GM18508 (cell line): ENCODE results near the gene SRRM4.

Source experiments
- ATAC-seq: cut with Tn5 transposase; IDR thresholded peaks from one replicate; pipeline ENCODE4 v1.9.1; 2021; ENCODE audit warnings: moderate number of reproducible peaks; ENCODE audit not compliant: insufficient read depth, unreplicated experiment

Gene SRRM4

DNA sequence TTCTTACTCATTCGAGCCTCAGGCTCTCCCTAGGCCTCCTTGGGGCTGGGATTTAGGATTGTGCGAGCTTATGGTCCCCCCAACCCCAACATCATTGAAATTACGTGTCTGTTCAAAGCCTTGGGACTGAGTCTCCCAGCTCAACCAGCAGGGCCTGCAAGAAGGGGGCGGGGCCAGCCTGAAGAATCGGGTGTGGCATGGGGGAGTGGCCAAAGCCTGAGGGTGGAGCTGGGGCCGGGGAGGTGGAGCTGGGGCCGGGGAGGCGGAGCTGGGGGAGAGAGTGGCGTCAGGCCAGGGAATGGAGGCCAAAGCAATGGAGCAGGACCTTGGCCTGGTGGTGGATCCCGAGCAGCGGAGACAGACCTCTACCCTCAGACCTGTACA, 173.1 kb downstream of the SRRM4 start:
- ATAC-seq = no peak

DNA sequence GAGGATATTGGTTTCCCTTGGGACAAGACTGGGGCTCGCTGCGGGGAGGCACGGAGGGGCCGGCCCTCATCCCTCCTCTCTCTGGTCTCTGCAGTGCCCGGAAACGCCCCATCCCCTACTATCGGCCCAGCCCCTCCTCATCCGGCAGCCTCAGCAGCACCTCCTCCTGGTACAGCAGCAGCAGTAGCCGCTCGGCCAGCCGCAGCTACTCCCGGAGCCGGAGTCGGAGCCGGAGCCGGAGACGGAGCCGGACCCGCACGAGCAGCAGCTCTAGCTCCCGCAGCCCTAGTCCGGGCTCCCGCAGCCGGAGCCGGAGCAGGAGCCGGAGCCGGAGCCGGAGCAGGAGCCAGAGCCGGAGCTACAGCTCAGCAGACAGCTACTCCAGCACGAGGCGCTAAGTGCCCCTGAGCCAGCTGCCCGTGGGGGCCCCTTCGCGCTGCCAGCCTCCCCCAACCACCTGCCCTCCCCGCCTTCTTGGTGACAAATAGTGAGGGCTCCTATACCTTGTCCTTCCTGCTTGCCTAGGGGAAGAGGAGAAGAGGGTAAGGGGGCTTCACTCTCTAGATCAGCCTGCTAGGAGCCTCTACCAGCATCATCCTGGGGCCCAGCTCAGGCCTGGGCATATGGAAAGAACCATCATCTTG, 175.2 kb downstream of the SRRM4 start:
- ATAC-seq = no peak

DNA sequence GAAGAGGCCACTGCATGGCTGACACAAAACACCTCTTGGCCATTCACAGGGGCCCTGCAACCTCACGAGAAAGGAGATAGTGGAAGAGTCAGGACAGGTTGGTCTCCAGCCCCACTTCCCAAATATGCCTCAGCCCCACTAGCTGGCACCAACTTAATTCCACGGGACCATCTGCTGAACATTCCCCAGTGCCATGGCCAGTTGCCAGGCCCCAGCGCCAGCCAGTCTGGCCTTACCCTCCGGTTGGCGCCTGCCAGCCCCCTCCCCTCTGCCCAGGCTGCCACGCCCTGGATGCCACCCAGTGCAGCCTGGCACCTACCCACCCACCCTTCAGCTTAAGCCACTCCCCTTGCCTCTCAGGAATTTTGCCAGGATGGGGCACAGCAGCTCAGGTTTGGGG, 176.2 kb downstream of the SRRM4 start:
- ATAC-seq = no peak

DNA sequence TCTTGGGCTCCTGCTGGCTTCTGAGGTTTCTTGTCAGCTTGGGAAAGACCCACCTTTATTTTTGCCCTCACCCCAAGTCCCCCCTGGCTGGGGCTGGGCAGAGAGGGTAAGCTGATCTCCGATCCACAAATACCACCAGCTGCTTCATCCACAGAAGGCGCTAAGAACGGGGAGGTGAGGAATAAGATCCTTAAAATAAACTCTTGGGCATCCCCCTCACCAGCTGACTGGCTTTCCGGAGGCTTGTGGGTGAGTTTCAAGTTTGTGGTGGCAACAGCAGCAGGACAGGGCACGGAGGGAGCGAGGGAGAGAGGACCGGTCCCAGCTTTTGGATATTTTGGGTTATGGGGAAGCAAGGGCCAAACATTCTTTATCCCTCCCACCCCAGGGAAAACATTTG, 176.6 kb downstream of the SRRM4 start:
- ATAC-seq = no peak

DNA sequence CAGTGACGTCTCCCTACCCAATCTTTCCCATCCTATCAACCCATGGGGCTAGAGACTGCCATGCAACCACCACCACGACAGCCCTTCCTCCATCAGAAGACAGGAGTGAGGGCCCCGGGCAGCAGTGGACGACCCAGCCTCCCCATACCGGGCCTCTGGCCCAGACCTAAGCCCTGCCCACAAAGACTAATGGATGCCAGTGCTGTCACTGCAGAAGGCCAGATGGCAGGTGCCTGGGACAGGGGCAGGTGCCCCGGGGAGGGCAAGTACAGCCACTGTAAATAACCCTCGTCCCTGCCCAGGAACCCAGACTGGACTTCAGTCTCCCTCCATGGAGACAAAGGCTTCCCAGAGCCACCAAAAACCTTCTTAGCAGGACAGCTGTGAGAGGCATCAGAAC, 177.1 kb downstream of the SRRM4 start:
- no peak for ATAC-seq

DNA sequence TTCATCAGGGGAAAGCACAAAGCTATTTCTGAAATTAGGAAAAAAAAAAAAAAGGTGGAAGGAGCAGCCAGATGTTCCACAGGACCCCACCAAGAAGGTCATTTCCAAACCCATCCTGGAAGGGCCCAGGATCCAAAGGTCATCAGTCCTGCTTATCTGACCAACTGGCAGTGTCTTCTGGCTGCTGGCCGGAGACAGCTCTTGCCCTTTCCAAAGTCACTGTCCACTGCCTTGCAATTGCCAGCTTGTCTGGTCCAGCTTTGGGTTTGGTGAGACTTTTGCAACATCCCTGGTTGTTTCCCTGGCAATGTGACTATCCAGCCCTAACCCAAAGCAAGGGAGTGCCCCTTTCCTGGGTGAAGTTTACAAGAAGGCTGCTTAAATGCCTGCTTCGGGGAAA, 178.5 kb downstream of the SRRM4 start:
- no peak for ATAC-seq

DNA sequence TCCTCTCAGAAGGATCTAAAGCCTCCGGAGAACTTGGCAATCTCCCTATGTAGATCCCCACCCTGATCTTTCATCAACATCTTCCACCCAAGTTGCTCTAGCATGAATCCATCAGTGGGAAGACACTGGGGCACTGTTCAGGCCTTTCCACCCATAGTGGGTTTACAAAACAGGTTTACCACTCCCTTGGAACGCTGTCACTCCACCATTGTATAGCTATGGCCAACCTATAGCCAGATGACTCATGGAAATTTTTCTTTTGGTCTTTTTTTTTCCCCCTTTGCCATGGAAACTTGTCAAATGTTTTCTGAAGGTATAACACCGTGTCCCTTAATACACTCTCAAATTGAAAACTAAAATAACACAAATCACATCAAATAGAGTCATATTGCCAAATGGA, 186.6 kb downstream of the SRRM4 start:
- no peak for ATAC-seq

DNA sequence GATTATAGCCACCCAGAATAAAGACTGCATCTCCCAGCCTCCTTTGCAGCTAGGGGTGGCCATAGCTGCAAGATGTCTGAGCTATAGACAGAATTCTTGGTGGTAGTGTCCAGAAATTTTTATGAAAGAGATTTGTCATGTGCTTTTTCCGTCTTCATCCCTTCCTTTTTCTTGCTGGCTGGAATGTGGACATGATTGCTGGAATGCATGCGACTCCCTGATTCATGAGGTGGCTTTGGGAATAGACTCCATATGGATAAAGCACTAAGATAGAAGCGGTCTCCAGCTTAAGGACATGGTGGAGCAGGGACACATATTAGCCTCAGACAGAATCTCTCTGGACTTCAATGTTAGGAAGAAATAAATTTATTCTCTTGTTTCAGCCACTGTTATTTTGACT, 187.4 kb downstream of the SRRM4 start:
- ATAC-seq = no peak

DNA sequence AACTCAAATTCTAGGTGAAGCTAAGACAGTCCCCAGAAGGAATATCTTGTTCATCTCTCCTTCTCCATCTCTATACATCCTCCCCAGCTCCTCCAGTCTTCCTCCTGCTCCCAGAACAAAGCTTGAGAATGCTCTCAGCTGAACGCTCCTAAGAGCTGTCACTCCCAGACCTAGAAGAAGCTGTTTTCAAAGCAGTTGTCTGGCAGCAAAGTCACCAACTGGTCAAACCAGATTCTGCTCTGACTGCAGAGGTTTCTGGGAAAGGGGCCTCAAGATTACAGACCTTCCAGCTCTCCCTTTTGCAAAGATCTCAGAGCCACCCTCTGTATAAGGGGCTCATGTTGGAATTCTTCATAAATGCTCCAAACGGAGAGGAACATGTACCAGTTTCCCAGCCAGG, 187.8 kb downstream of the SRRM4 start:
- ATAC-seq = no peak

DNA sequence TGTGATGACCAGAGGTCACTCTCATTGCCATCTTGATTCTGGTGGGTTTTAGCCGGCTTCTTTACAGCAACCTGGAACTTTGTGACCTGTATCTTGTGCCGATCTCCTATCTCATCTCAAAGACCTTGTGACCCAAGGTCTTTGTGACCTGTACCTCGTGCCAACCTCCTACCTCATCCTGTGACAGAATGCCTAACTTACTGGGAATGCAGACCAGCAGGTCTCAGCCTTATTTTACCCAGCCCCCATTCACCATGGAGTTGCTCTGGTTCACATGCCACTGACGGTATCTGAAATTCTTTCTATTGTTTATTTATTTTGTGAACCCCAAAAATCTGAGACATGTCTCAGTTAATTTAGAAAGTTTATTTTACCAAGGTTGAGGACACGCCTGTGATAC, 189.9 kb downstream of the SRRM4 start:
- ATAC-seq = no peak

DNA sequence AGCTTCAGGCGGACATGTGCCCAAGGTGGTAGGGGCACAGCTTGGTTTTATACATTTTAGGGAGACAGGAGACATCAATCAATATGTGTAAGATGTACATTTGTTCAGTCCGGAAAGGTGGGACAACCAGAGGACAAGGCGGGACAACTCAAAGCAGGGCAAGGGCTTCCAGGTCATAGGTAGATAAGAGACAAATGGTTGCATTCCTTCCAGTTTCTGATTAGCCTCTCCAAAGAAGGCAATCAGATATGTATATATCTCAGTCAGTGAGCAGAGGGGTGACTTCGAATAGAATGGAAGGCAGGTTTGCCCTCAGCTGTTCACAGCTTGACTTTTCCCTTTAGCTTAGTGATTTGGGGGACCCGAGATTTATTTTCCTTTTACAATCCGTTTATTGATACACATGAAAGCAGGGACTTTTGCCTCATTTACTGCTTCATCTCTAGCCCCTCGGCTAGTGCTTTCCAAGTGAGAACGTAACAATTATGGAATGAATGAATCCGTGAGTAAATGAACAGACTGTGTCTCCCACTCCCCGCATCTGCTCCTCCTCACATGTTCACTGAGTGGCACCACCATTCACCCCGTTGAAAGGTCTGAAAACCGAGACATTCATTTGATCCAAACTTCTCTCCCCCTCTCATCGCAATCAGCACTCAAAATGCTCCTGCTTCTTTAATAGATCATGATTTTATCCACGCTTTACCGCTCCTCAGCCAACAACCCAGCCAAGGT, 190.5 kb downstream of the SRRM4 start:
- no peak for ATAC-seq

DNA sequence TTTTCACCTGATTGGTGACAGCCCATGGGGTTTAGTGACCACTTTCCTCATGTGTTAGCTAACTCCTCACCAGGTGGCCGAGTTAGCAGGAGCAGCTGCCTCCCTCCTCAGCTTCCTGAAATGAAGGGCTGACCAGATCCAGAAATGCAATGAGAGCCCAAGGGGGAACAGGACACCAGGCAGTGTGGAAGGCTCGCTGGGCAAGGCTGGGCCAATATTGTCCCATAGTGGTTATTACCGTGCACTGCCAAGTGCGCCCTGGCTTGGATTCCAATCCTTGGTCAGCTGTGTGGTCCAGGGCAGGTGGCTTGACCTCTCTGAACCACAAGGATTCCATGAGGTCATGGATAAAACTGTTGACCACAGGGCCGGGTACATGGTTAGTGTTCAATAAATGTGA, 193.7 kb downstream of the SRRM4 start:
- no peak for ATAC-seq

DNA sequence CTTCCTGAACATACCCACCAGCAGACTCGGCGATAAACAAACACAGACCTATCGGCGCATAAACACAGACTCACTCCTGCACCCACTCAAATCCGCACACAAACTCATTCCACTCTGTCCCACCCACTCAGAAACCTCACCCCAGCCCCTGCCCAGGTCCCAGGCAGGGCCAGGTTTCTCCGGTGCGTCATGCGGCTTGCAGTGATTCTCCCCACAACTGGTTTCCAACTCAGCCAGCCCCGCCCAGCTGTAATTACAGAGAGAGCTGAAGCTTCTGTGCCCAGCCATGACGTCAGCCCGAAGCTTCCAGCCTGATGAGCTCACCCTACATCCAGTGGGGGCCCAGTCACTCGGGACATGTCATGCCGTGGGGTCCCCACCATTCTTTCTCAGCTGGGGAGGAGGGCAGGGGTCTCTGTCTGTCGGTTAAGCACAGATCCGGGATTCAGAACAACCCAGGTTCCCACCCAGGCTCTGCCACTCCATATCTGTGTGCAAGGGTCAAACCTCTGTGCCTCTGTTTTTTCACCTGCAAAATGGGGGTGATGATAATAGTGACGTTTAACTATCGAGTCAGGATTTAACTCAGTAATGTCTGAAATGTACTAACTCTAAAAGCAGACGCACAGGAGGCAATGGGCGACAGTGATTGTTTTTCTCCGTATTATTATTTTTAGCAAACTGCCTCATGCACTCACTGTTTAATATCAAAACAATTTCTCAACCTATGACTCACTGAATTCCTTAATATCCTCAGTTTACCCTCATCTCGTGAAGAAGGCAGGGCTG, 195.1 kb downstream of the SRRM4 start:
- ATAC-seq = no peak

DNA sequence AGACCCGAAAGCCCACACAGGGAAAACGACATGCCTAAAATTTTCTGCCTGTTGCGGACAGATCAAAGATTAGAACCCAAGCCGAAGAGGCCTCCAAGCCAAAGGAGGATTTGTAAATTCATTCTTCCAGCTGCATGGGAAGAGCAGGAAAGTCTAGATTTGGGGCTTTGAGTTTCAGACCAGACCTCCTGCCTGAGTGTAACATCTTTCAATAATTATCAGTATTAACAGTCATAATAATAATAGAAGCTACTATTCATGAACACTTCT, 195.7 kb downstream of the SRRM4 start:
- ATAC-seq = no peak

DNA sequence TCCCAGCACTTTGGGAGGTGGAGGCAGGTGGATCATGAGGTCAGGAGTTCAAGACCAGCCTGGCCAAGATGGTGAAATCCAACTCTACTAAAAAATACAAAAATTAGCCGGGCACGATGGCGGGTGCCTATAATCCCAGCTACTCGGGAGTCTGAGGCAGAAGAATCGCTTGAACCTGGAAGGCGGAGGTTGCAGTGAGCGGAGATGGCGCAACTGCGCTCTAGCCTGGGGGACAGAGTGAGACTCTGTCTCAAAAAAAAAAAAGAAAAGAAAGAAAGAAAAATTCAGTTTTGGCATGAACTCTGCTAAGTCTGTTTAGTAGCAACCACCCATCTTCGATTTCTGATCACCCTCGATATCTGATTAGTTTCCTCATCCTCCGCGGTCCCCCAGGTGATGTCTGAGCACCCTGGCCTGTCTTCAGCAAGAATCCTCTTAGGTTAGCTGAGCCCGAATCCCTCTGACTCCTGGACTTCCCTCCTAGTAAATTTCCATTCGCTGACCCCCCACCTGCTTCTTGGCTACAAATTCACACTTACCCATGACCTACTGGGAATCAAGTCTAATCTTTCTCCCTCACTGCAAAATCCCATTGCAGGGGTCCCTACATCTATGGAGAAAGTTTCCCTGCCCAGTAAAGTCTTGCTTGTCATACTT, 196.5 kb downstream of the SRRM4 start:
- ATAC-seq = no peak

DNA sequence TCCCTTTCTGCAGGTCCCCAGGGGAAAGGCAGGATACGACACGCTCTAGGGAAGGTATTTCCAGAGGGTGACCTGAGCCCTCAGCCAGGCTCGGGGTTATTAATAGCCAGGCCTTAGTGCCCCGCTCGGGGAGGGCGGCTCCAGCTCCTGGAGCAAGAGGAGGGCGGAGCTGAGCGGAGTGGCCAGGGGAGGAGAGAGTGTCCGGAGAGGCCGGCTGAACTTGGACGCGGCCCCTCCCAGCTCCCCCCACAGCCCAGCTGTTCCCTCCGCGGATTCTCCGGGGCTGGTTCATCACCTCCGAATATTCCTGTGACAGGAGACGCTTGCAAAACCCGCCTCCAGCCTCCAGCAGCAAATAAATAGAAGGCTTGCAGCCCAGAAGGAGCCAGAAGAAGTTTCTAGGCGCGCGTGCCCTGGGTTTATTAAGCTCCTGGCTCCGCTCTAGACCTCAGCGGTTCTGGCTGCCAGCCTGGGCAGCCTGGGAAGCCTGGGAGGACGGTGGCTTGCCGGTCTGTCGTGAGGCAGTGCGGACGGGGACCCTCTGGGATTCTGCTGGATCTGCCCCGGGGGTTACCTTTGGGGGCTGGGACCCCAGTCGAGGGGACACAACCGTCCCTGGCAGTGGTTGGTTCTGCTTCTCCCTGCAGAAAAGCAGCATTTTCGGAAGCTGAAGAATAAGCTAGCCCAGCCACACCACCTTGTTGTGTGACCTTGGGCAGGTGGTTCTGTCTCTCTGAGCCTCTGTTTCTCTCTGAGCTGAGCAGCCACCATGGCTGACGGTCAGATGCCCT, 197.4 kb downstream of the SRRM4 start, which contains the start of gene HSPB8:
Gene HSPB8 (plus strand): TSS at position 388 of the 791 bp plus-strand sequence. CDS start 382 bp downstream, at position 770.
- no peak for ATAC-seq

DNA sequence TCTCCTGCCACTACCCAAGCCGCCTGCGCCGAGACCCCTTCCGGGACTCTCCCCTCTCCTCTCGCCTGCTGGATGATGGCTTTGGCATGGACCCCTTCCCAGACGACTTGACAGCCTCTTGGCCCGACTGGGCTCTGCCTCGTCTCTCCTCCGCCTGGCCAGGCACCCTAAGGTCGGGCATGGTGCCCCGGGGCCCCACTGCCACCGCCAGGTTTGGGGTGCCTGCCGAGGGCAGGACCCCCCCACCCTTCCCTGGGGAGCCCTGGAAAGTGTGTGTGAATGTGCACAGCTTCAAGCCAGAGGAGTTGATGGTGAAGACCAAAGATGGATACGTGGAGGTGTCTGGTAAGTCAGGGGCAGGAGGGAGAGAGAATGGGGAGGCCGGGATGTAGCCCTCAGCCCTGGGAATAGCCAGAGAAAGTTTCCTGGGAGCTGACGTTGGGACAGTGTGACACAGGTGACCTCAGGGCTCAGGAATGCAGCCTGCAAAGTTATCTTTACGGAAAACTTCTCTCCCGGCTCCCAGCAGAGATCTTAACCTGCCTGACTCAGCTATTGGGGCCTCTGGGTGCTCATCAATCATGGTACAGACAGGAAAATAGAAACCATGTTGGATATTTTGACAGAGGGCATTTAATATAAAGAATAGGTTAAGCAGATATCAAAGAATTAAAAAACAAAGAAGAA, 198.1 kb downstream of the SRRM4 start:
- ATAC-seq = no peak

DNA sequence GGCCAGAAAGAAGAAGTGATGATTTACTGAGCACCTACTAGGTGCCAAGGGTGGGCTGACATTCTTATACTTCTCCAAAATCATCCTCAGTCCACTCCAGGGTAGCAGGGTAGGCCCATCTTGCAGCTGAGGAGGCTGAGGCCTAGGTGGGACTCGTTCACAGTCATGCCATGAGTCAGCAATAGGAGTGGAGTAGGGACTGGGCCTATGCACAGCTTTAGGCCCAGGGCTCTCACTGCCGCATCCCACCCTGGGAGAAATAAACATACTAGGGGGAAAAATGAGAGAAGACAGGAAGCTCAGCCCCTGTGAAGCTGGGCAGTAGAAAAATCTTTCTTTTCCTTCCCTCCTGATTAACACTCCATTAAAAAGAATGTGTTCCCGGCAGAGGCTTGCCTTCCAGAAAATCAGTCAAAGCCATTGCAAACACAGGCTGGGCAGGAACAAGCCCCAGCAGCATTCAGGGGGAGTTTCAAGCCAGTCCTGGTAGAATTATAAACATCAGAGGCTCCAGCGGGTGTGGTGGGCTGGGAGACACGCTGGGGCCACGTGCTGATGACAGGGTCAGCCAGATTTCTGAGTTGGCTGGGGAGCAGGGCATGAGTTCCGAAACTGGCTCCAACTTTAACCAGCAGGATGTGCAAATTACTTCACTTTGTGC, 199.2 kb downstream of the SRRM4 start:
- ATAC-seq = no peak

DNA sequence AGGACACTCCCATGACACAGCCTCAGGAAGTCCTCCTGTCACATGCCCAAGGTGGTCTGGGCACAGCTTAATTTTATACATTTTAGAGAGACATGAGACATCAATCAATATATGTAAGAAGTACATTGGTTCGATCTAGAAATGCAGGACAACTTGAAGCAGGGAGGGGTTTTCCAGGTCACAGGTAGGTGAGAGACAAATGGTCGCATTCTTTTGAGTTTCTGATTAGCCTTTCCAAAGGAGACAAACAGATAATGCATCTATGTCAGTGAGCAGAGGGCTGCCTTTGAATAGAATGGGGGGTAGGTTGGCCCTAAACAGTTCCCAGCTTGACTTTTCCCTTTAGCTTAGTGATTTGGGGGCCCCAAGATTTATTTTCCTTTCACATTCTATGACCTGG, 199.9 kb downstream of the SRRM4 start:
- ATAC-seq = no peak
